HepG2 (cell line): Measurements from ENCODE around the gene NINJ2. TPM values are rescaled to one million over a fixed set of nuclear protein-coding genes. Genes with fewer than 3 reads are reported as not detected.

ENCODE experiments used
- ASH2L ChIP-seq: fragments of 300-600, 200-600 bp; sonication (generic); IDR thresholded peaks from 2 replicates; pipeline ENCODE4 v1.7.0; 2017; ENCODE audit warnings: low read depth, mild to moderate bottlenecking, moderate library complexity, mixed read lengths, low read length; ENCODE audit not compliant: insufficient read length
- ERF ChIP-seq: IDR thresholded peaks from 2 replicates; pipeline ENCODE4 v1.6.1; 2018; ENCODE audit warnings: missing biosample characterization, missing genetic modification reagents
- HNF4A ChIP-seq: sonication (generic); formaldehyde crosslinking; IDR thresholded peaks from 2 replicates; pipeline ENCODE4 v1.4.0; 2020; ENCODE audit warnings: missing genetic modification reagents
- MED8 ChIP-seq: sonication (generic); formaldehyde crosslinking; IDR thresholded peaks from 2 replicates; pipeline ENCODE4 v1.8.1; 2023; ENCODE audit warnings: mild to moderate bottlenecking, missing genetic modification reagents; ENCODE audit not compliant: insufficient replicate concordance
- MLX ChIP-seq: IDR thresholded peaks from 2 replicates; pipeline ENCODE4 v1.6.1; 2016
- NR2F2 ChIP-seq: IDR thresholded peaks from 2 replicates; pipeline ENCODE4 v1.6.1; 2012; ENCODE audit warnings: low read depth, inconsistent platforms, borderline replicate concordance
- PHF8 ChIP-seq: sonication (generic); formaldehyde crosslinking; IDR thresholded peaks from 2 replicates; pipeline ENCODE4 v1.5.0; 2020; ENCODE audit warnings: missing genetic modification reagents
- SALL1 ChIP-seq: sonication (generic); formaldehyde crosslinking; IDR thresholded peaks from 2 replicates; pipeline ENCODE4 v1.8.0; 2022; ENCODE audit warnings: mild to moderate bottlenecking, missing genetic modification reagents
- SNRNP70 ChIP-seq: fragments of 200-400 bp; formaldehyde crosslinking; IDR thresholded peaks from 2 replicates; pipeline ENCODE4 v1.6.1; 2017; ENCODE audit warnings: mild to moderate bottlenecking, low read depth, low read length, moderate library complexity
- TCF7L2 ChIP-seq: IDR thresholded peaks from 2 replicates; pipeline ENCODE4 v1.6.1; 2011; ENCODE audit warnings: mild to moderate bottlenecking, low read depth, low read length, moderate library complexity
- ZNF276 ChIP-seq: sonication (generic); formaldehyde crosslinking; IDR thresholded peaks from 2 replicates; pipeline ENCODE4 v1.4.0; 2020; ENCODE audit warnings: mild to moderate bottlenecking, low read depth, missing genetic modification reagents
- polyA plus RNA-seq, 8 experiments: library from polyadenylated mRNA; depleted of rRNA in 3 of 8; stranded (reverse) in 7 of 8; unstranded in 1 of 8; fragments of >200 nt; fragmentation: Illumina TruSeq in 4 of 8; extraction: Trizol in 4 of 8; gene quantifications; 2 replicates each; pipeline versions ENCODE4 v1.2.1 to v1.2.3, GENCODE V29; 2011 to 2016; ENCODE audit warnings: low read depth in 4 of 8, missing spikeins in 1 of 8, mixed read lengths in 1 of 8; ENCODE audit not compliant: insufficient read depth in 1 of 8
- total RNA-seq, 5 experiments: library from RNA; depleted of rRNA; stranded (reverse); fragments of >200 nt; fragmentation: Illumina TruSeq; extraction: Trizol; gene quantifications; 2 replicates each; pipeline ENCODE4 v1.2.3, GENCODE V29; 2016; ENCODE audit warnings: low read depth in 1 of 5
- TF ChIP-seq, protein P1 (sequence below): sonication (generic); formaldehyde crosslinking; IDR thresholded peaks from 2 replicates; pipeline ENCODE4 v1.4.0; 2020; ENCODE audit warnings: missing genetic modification reagents, borderline replicate concordance
- TF ChIP-seq, protein P2 (sequence below): sonication (generic); formaldehyde crosslinking; IDR thresholded peaks from 2 replicates; pipeline ENCODE4 v1.4.0; 2020; ENCODE audit warnings: missing genetic modification reagents
- TF ChIP-seq, protein P3 (sequence below): sonication (generic); formaldehyde crosslinking; IDR thresholded peaks from 2 replicates; pipeline ENCODE4 v1.5.0; 2020; ENCODE audit warnings: mild to moderate bottlenecking, missing genetic modification reagents, moderate library complexity
- TF ChIP-seq, protein P4 (sequence below): sonication (generic); formaldehyde crosslinking; IDR thresholded peaks from 2 replicates; pipeline ENCODE4 v1.5.0; 2020; ENCODE audit warnings: missing genetic modification reagents

NINJ2 gene
- total and polyA plus RNA-seq, 2 of the 13 experiments (the other 11 are each of a cell fraction or from before 2014, with no cell fraction given), result 0.62 to 3.8 TPM

GRCh38 chr12:546920-547845 lies 116.1 kb downstream of the NINJ2 start (continued):
- TF ChIP-seq ZNF276 (CRISPR knock-in tag) (no peak), SALL1 (CRISPR knock-in tag) (peak; percentile 66), TCF7L2 (no peak), SNRNP70 (no peak), HNF4A (CRISPR knock-in tag) (peak; percentile 41; the same call in 1 of the 2 replicates), MED8 (no peak), MLX (no peak), ERF (CRISPR knock-in tag) (0 out of 2 replicates have a peak, but pooled peaks have one; percentile 28), ASH2L (no peak), NR2F2 (no peak), PHF8 (CRISPR knock-in tag) (0 out of 2 replicates have a peak, but pooled peaks have one; percentile 33)
- TF ChIP-seq, protein P1, sequence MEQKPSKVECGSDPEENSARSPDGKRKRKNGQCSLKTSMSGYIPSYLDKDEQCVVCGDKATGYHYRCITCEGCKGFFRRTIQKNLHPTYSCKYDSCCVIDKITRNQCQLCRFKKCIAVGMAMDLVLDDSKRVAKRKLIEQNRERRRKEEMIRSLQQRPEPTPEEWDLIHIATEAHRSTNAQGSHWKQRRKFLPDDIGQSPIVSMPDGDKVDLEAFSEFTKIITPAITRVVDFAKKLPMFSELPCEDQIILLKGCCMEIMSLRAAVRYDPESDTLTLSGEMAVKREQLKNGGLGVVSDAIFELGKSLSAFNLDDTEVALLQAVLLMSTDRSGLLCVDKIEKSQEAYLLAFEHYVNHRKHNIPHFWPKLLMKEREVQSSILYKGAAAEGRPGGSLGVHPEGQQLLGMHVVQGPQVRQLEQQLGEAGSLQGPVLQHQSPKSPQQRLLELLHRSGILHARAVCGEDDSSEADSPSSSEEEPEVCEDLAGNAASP (CRISPR knock-in tag), result peak; percentile 93; the same call in 1 of the 2 replicates
- TF ChIP-seq, protein P2, sequence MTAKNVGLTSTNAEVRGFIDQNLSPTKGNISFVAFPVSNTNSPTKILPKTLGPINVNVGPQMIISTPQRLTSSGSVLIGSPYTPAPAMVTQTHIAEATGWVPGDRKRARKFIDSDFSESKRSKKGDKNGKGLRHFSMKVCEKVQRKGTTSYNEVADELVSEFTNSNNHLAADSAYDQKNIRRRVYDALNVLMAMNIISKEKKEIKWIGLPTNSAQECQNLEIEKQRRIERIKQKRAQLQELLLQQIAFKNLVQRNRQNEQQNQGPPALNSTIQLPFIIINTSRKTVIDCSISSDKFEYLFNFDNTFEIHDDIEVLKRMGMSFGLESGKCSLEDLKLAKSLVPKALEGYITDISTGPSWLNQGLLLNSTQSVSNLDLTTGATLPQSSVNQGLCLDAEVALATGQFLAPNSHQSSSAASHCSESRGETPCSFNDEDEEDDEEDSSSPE (CRISPR knock-in tag), result 0 out of 2 replicates have a peak, but pooled peaks have one; percentile 58
- TF ChIP-seq, protein P3, sequence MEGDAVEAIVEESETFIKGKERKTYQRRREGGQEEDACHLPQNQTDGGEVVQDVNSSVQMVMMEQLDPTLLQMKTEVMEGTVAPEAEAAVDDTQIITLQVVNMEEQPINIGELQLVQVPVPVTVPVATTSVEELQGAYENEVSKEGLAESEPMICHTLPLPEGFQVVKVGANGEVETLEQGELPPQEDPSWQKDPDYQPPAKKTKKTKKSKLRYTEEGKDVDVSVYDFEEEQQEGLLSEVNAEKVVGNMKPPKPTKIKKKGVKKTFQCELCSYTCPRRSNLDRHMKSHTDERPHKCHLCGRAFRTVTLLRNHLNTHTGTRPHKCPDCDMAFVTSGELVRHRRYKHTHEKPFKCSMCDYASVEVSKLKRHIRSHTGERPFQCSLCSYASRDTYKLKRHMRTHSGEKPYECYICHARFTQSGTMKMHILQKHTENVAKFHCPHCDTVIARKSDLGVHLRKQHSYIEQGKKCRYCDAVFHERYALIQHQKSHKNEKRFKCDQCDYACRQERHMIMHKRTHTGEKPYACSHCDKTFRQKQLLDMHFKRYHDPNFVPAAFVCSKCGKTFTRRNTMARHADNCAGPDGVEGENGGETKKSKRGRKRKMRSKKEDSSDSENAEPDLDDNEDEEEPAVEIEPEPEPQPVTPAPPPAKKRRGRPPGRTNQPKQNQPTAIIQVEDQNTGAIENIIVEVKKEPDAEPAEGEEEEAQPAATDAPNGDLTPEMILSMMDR (CRISPR knock-in tag), result peak; percentile 97
- TF ChIP-seq, protein P4, sequence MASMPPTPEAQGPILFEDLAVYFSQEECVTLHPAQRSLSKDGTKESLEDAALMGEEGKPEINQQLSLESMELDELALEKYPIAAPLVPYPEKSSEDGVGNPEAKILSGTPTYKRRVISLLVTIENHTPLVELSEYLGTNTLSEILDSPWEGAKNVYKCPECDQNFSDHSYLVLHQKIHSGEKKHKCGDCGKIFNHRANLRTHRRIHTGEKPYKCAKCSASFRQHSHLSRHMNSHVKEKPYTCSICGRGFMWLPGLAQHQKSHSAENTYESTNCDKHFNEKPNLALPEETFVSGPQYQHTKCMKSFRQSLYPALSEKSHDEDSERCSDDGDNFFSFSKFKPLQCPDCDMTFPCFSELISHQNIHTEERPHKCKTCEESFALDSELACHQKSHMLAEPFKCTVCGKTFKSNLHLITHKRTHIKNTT (CRISPR knock-in tag), result no peak
